OCI-LY7 (cell line): ENCODE results near the gene C11orf16. TPM values are rescaled to one million over a fixed set of nuclear protein-coding genes. Genes with fewer than 3 reads are reported as not detected.
"Not testable (repeated sequence)": the region's sequence is repeated elsewhere in the genome, so short reads cannot be mapped to it uniquely, and the experiment has no call there.

Experiments
- Bru-seq: library from RNA; stranded (reverse); fragments of 400-500 nt; gene quantifications from one replicate; lab custom pipeline; 2021; lab: Mats Ljungman, UMichigan
- BruChase-seq, 2 experiments: library from RNA; stranded (reverse); fragments of 400-500 nt; gene quantifications; one replicate each; lab custom pipeline; 2021; lab: Mats Ljungman, UMichigan
- BruUV-seq: library from RNA; stranded (reverse); fragments of 400-500 nt; replicated peaks from 2 replicates; lab custom pipeline; 2021; lab: Mats Ljungman, UMichigan
- CTCF ChIA-PET: fragments of 300-600 bp; sonication (Branson Sonifier 250); formaldehyde crosslinking; loops from one replicate; lab custom pipeline; 2022; ENCODE audit warnings: antibody characterized with exemption; ENCODE audit not compliant: unreplicated experiment; lab: Charles Lee
- POLR2A ChIA-PET: fragments of 300-600 bp; sonication (Branson Sonifier 250); formaldehyde crosslinking; loops from one replicate; lab custom pipeline; 2022; ENCODE audit warnings: antibody characterized with exemption; lab: Charles Lee
- DNase-seq: peaks from one replicate; pipeline ENCODE4 v3.0.0-alpha.2; 2015; ENCODE audit warnings: low spot score
- H2AFZ ChIP-seq: fragments of 200-600 bp; sonication (generic), shearing (Covaris generic); 2 replicates; pipeline ENCODE4 v1.6.1; 2014; ENCODE audit warnings: mild to moderate bottlenecking, antibody characterized with exemption, low read length, moderate library complexity
- H3K27ac ChIP-seq: fragments of 200-600 bp; sonication (generic); 2 replicates; pipeline ENCODE4 v1.5.1; 2014; ENCODE audit warnings: mixed run types, low read depth, mild to moderate bottlenecking, moderate library complexity, low read length, inconsistent platforms; ENCODE audit not compliant: poor library complexity, severe bottlenecking
- H3K36me3 ChIP-seq: fragments of 200-600 bp; sonication (generic); 2 replicates; pipeline ENCODE4 v1.6.1; 2014; ENCODE audit warnings: mild to moderate bottlenecking, antibody characterized with exemption, low read length, moderate library complexity, mixed read lengths; ENCODE audit not compliant: insufficient read depth
- H3K4me1 ChIP-seq: fragments of 200-600 bp; sonication (generic); 2 replicates; pipeline ENCODE4 v1.5.1; 2014; ENCODE audit warnings: mild to moderate bottlenecking, low read length; ENCODE audit not compliant: insufficient read depth, poor library complexity, severe bottlenecking
- H3K4me2 ChIP-seq: fragments of 200-600 bp; sonication (generic); 2 replicates; pipeline ENCODE4 v1.6.1; 2014; ENCODE audit warnings: mild to moderate bottlenecking, low read length
- H3K4me3 ChIP-seq: fragments of 200-600 bp; sonication (generic); 2 replicates; pipeline ENCODE4 v1.5.1; 2014; ENCODE audit warnings: mild to moderate bottlenecking, low read depth, low read length; ENCODE audit not compliant: poor library complexity, severe bottlenecking
- H3K79me2 ChIP-seq: fragments of 200-600 bp; sonication (generic); 2 replicates; pipeline ENCODE4 v1.6.1; 2016; ENCODE audit warnings: low read depth, mild to moderate bottlenecking, low read length, moderate library complexity, mixed read lengths; ENCODE audit not compliant: insufficient read depth
- H3K9me2 ChIP-seq: fragments of 200-600 bp; sonication (generic); 2 replicates; pipeline ENCODE4 v1.6.1; 2016; ENCODE audit warnings: mild to moderate bottlenecking, low read length, mixed read lengths; ENCODE audit not compliant: insufficient read depth
- H3K9me3 ChIP-seq: fragments of 200-600 bp; sonication (generic); 2 replicates; pipeline ENCODE4 v1.6.1; 2014; ENCODE audit warnings: mild to moderate bottlenecking, mixed run types, low read length, mixed read lengths
- H4K20me1 ChIP-seq: fragments of 200-600 bp; sonication (generic); 2 replicates; pipeline ENCODE4 v1.6.1; 2014; ENCODE audit warnings: mild to moderate bottlenecking, antibody characterized with exemption, low read length, moderate library complexity, mixed read lengths; ENCODE audit not compliant: insufficient read depth
- EZH2phosphoT487 ChIP-seq: fragments of 200-600 bp; sonication (generic); IDR thresholded peaks from 2 replicates; pipeline ENCODE4 v1.6.1; 2018; ENCODE audit warnings: low read depth, borderline replicate concordance, mild to moderate bottlenecking, mixed run types, antibody characterized with exemption, low read length, moderate library complexity, mixed read lengths
- intact Hi-C: fragments of 100-400 bp; cut with micrococcal nuclease; formaldehyde crosslinking; loops from one replicate; pipeline ENCODE4 v1.10.0; 2022; ENCODE audit not compliant: unreplicated experiment
- long read RNA-seq: library from polyadenylated mRNA; stranded (forward); transcript quantifications from one replicate; pipeline ENCODE4 v2.0.0, GENCODE V29; 2022
- total RNA-seq, 2 experiments: library from RNA; depleted of rRNA in 1 of 2; stranded (reverse); fragments of >200 nt in 1 of 2; shearing (Covaris generic) in 1 of 2; gene quantifications; 2 replicates each; pipeline ENCODE4 v1.2.3, GENCODE V29; 2014 to 2022
- TF ChIP-seq, protein P1 (sequence below): fragments of 200-600 bp; sonication (generic); conservative IDR thresholded peaks from 2 replicates; pipeline ENCODE4 v1.5.1; 2014; ENCODE audit warnings: mild to moderate bottlenecking, antibody characterized with exemption, low read length, moderate library complexity, mixed read lengths

C11orf16 gene, protein sequence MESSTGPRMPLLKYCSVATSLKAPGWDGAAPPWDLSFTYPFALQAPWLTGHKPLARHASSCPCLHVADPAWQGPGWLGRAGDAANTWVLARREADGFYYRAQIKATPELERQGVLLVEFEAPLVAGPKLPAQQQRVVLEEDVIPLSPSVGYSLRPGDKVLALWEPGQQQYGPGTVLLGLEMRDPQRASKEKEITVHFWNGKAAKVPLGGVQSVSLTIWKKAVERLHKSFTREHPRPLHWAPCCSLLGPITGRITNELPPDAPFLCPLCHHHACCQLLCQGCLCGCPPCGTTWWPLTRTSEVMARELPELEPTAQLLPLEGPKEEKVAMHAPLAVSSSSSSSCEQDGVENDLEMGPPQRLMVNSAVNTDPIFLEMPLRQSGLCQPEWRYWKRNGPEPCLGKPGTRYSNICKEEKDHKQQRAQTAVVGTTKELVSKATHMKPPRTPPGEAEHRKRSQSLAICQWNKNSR
- total RNA-seq (2014; rRNA removed; shearing (Covaris generic)) (not detected in 2 replicates), total RNA-seq (2022) (not detected in 2 replicates), Bru-seq, nascent RNA (not detected), BruChase-seq, experiment 1, labeled RNA remaining after a 6-hour chase (not detected), BruChase-seq, experiment 2, labeled RNA remaining after a 2-hour chase (not detected)
- long read RNA-seq, partial matches to known transcripts = 0 of 3 reads
- long read RNA-seq, other reads (novel, unspliced or antisense) = 3 of 3 reads

DNA sequence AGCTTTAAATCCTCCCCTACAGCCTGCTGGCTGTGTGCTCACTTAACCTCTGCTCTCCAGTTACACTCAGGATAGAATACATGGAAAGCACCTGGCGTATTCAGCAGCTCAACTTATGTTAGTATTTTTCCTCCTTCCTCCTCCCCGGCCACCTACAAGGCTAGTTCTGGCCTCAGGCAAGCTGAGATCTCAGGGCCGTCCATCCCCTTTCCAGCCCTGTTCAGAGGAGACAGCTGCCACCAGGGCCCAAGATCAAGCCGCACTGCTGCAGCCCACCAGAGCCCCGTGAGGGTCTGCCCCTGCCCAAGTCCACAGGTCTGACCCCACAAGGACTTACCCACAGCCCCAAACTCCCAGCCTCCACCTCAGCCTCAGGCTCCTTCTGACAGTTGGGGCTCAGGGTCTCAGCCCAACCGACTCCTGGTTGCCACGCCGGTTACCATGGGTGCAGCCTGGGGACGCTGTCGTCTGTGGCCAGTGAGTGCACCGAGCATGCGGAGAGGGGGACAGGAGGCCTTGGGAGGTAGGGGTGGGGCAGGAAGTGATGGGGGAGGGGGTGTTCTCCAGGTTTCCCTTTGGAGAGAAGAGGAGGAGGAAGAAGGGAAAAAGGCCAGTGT lies at the start of gene C11orf16:
C11orf16 (minus strand) TSS at position 384 of the 617 bp plus-strand sequence. CDS start 639 bp downstream, outside the sequence.
- CTCF ChIA-PET = no interaction called here
- intact Hi-C loops = no loop called here
- POLR2A ChIA-PET = no interaction called here
- Histone ChIP-seq H3K4me2 (no peak within 1 kb of the TSS), H4K20me1 (no peaks in the 10 kb centered on the region), H3K4me1 (no peaks in the 10 kb centered on the region), H3K9me2 (no peaks in the 10 kb centered on the region), H3K27ac (no peak within 1 kb of the TSS), H3K9me3 (no peaks in the 10 kb centered on the region), H3K36me3 (no peaks in the 10 kb centered on the region), H3K4me3 (no peak within 1 kb of the TSS), H3K79me2 (no peaks in the 10 kb centered on the region), H2AFZ (no peak within 1 kb of the TSS)
- TF ChIP-seq, protein P1, sequence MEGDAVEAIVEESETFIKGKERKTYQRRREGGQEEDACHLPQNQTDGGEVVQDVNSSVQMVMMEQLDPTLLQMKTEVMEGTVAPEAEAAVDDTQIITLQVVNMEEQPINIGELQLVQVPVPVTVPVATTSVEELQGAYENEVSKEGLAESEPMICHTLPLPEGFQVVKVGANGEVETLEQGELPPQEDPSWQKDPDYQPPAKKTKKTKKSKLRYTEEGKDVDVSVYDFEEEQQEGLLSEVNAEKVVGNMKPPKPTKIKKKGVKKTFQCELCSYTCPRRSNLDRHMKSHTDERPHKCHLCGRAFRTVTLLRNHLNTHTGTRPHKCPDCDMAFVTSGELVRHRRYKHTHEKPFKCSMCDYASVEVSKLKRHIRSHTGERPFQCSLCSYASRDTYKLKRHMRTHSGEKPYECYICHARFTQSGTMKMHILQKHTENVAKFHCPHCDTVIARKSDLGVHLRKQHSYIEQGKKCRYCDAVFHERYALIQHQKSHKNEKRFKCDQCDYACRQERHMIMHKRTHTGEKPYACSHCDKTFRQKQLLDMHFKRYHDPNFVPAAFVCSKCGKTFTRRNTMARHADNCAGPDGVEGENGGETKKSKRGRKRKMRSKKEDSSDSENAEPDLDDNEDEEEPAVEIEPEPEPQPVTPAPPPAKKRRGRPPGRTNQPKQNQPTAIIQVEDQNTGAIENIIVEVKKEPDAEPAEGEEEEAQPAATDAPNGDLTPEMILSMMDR = no peak
- TF ChIP-seq EZH2phosphoT487 = no peak
- DNase-seq = no peak
- BruUV-seq = no TSS peak

DNA sequence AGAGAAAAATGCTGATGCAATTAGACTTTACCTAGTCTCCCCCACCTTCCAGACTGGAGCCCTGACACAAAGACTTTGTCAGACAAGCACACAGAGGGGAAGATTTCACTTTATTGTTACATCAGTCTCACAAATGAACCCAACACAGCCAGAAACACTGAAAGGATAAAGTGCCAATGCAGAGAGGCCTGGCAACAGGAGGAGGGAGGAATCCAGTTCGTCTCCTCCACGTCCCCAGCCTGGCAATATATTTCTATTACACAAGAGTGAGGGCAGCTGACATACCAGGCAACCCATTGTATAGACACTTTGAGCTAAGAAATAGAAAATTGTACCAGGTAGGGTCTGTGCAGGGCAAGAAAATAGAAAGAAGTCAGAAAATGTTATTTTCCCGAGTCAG lies 47.7 kb upstream of the C11orf16 start:
- DNase-seq = no peak
- Histone ChIP-seq H3K9me3 (no peaks in the 10 kb centered on the region), H3K9me2 (no peaks in the 10 kb centered on the region), H4K20me1 (no peaks in the 10 kb centered on the region), H3K27ac (no peak overlapping the region), H3K4me2 (no peak overlapping the region), H2AFZ (no peak overlapping the region), H3K36me3 (no peaks in the 10 kb centered on the region), H3K4me1 (no peaks in the 10 kb centered on the region), H3K79me2 (no peaks in the 10 kb centered on the region), H3K4me3 (no peak overlapping the region)
- BruUV-seq = no TSS peak
- ChIA-PET CTCF (no interaction called here), POLR2A (no interaction called here)
- intact Hi-C loops = no loop called here
- TF ChIP-seq, protein P1 = no peak
- no peak for TF ChIP-seq EZH2phosphoT487

DNA sequence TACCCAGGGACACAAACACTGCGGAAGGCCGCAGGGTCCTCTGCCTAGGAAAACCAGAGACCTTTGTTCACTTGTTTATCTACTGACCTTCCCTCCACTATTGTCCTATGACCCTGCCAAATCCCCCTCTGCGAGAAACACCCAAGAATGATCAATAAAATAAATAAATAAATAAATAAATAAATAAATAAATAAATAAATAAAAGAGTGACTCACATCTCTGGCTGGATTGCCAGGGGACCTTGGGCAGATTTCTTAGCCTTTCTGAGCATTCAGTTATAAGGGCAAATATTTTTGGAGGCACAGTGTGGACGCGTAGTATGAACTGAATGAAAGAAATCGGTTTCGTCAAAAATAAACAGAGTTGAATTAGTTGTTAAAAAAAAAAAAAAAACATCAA lies 46.6 kb upstream of the C11orf16 start:
- H3K9me3 ChIP-seq, POLR2A ChIA-PET, H2AFZ ChIP-seq, DNase-seq, H3K4me2 ChIP-seq, H3K4me3 ChIP-seq, H3K36me3 ChIP-seq, H3K9me2 ChIP-seq, H3K79me2 ChIP-seq, H4K20me1 ChIP-seq, H3K27ac ChIP-seq, BruUV-seq, CTCF ChIA-PET, H3K4me1 ChIP-seq, intact Hi-C loops: not testable (repeated sequence)
